Iris pigment epithelial cell (primary cell): ENCODE data around the gene IQGAP2.
"Not testable (repeated sequence)": the region's sequence is repeated elsewhere in the genome, so short reads cannot be mapped to it uniquely, and the experiment has no call there.

Experiments used
- DNase-seq: peaks from one replicate; pipeline ENCODE4 v3.0.0-alpha.2; 2011; ENCODE audit warnings: low read depth

Gene IQGAP2

DNA sequence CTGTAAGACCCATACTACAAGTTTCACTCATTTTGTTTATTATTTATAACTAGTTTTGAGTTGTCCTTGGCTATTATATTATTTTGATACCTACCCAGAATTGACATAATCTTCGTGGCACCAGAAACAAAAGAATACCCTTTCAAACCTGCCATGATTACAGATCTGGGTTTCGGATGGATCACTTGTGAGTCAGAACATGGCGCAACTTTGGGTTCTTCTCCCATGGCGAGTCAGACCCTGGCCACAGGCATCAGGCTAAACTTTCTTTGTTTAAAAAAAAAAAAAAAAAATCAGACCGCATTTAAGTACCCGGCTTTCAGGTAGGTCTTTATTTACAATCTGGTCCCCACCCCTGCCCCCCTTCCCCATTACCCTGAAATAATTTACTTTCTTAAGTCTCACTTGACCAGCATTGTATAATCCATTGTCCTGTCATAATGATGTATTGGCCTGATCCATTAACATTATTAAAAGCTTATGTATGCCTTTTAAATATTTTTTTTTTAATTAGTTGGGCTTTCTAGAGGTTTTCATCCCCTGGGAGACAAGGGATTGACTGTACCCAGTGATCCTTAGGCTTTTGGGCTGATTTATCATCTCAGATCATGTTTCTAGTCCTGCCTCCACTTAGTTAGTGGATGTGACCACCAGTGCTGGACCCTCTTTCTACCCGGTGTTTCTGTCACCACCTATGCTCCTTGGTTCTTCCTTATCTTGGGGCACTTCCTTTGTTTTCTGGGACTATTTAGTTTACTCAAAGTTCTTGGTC is 176.3 kb downstream of the IQGAP2 start:
- peak; percentile 27 for DNase-seq

DNA sequence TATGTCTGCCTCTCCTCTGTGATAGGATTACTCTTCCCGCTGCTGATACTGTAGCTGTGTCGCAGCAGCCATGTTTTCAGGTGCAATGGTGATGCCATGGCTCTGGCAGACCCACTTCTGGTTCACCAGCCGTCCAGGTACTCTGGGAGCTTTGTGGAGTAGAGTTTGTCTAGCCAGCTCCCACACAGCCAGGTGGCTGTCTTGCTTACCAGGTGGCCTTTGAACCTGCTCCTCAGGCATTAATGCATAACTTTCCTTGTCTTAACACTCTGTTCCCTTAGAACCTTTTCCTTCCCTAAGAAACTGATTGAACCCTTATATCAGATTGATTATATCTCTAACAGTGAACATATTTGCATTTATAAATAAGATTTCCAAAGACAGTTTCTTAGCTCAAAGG is 177.9 kb downstream of the IQGAP2 start:
- DNase-seq = no peak

DNA sequence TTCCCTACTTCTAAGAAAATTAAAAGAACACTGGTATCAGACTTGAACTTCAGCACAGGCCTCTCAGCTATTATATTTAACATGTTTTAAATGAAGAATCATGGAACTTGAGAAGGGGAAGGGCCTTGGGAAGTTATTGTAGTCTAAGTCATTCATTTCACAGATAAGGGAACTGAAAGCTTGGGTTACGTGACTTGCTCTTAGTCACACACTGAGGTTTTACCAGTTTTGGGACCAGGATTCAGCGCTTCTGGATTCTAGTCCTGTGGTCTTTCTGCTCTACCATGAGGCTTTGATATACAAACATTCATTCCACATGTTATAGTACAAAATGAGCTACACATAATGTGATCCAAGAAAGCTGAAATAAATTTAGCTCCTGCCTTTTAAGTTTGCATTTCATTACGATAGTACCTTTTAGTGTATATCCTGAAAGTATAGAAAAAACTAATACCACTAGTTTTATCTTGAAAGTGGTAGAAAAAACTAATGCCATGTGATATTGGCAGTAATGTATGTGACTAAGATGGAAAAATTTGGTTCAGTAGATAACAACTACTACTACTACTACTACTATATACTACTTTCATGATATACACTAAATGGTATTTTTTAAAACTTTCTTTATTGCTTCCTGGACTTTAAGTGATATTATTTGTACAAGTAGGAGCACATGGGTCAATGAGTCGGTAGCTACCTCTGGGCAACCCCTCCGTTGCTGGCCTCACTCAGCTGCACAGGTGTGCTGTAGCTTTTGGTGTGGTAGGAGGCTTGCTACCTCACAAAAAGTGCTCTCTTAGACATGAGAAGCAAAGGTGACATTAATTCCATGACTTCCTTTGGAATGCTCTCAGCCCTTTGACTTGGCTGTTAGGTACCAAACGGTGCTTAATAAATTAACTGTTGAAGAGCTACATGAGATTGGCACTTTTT is 179.4 kb downstream of the IQGAP2 start:
- DNase-seq = peak; percentile 72

DNA sequence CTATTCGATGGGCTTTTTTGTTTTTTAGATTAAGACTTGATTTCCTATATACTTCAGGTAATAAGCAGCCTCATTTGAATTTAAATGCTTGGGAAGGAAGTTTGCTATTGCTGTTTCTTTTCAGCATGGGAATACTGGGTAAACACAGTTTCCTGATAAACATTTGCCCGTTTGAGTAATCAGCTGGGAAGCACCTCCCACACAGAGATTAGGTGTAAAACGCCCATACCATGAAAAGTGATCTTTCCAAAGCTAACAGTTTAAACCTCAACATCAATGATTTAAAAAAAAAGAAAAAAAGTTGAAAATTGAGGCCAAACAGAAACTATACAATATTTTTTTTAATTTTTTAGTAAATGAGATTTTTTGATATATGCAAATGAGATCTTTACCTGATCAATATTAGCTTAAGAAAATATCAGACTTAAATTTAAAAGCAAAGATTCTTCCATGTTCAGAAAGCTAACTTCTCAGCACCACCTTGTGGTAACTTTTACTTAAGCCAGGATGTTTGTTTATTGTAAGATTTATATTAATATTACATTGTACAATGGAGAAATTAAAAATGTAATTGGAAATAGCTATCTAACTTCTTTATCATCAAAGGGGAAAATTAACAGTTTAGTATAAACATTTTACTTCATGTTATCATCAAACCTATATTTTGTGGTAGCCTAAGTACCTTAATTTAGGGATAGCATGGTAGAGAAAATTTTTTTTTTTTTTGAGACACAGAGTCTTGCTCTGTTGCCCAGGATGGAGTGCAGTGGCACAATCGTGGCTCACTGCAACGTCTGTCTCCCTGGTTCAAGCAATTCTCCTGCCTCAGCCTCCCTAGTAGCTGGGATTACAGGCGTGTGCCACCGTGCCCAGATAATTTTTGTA is 180.3 kb downstream of the IQGAP2 start:
- DNase-seq = peak; percentile 45

DNA sequence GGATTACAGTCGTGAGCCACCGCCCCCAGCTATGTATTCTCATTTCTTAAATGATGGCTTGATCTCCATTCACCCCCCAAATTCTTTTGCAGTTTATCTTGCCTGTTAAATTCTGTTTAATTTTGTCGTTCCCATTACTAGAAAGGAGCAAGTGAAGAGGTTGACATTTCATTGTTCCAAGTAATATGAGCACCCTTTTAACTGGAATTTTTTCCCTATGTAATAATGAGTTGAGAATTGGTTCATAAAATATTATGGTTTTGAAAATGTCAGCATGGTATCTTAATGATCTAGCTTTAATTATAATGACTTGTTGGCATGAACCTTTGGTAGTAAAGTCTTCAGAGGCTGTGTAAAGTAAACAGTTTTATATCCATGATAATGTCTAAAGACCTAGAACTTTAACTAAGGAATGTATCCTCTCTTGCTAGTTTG is 182.7 kb downstream of the IQGAP2 start:
- DNase-seq = no peak

DNA sequence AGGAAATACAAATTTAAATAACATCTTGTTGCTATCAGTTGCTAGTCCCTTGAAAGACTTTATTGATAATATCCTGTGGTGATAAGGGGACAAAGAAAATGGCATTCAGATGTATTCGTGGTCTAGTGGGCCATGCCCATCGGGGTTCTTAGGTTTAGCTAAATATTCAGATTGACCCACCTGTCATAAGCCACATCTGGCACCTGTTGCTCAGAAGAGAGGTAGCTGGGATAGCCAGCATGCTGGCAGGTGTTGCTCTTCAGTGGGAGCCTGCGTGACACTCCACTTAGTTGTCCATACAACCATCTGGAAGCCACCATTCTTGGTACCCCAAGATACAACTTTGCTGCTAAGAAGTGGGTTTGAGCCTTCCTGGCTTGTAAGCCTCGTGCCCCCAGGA is 183.4 kb downstream of the IQGAP2 start:
- no peak for DNase-seq

DNA sequence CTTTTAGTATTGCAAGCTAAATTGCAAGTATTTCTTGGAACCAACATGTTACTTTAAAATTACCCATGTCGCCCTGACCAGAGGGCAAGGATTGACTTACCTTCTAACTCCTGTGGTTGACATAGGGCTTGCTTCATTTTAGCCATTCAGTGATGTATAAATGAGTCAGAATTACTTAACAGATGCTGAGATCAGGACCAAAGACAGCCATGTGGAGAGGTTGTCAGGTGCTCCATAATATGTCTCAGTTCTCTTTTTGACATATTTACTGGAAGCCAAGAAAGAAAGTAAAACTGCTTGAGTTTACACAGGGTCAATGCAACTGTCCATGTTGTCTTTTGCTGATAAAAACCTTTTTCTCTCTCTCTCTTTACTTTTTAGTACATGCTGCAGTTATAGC is 186.9 kb downstream of the IQGAP2 start:
- DNase-seq = no peak

DNA sequence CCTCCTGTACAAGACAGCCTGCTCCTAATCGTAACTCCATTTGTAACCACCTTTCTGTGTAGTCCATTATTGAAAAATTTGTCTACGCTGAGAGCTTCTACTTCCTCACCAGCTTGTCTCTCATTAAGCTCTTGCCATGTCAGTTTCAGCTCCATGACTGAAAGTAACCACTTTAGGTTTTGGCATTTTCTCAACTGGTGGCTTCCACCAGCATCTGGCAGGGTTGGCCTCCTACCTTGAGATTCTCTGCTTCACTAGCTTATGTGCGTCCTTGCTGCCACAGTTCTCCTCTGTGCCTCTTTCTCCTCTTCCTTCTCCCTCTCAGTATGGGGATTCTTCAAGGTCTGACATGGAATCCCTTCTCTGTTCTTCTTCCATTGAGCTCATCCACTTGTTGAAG is 188.3 kb downstream of the IQGAP2 start:
- DNase-seq = no peak

DNA sequence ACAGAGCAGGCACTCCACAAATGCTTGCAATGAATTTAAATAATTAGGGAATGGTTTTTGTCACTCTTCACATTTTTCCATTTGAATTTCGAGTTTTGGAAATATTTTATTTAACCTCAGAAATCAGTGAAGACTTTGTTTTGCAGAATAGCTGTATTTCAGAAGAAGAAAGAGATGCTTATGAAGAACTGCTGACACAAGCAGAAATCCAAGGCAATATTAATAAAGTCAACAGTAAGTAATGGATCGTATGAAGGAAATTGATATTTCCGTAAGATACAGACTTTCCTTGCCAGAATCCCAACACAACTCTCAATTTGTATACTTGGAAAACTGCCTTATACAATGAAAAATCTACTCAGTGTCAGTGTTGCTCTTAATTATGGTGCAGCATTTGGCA is 189.6 kb downstream of the IQGAP2 start:
- DNase-seq = no peak

DNA sequence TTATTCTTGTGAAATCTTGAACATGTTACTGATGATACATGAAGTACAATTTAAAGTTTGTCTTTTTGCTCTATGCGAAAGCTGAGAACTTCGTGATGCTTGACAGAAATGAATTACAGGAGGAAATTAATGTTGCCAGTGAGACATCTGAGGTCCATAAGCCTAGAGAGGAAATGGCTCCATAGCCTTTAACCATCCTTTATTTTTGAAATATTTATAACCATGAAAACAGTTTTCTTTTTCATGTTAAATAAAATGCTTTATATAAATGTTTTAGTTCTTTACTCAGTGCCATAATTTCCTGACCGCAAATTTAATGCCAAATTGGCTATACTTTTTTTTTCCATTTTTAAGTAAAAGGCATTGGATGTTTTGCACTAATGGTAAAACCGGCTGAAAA is 191.0 kb downstream of the IQGAP2 start:
- no peak for DNase-seq

DNA sequence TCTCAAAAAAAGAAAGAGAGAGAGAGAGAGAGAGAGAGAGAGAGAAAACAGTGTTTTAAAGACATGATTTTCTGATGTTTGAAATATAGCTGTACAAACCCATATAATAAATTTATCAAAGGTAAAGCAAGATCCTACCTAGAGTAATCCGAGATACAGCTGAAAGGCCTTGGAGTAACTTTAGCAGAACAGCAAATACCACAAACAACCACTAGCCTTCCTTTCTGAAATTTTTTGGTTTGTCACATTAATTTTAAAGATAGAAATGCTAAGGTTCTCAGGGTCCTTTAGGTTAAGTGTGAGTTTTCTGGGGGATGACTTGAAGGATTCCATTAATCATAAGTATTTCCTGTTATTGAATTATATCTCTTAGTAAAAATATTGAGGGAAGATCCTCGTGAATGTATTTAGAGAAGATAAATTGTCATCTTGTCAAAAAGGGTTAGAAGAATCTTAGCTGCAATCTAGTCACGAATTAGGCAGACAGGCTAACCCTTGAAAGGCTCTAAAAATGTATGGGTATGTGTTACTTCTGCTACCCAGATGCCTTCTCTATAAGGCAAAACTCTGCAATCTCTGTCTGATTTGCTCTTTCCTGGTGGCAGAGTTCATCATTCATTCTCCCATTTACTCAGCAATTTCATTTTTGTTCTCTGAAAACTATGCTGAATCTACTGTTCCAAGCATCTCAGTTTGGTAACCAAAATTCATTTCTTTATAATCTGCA is 192.8 kb downstream of the IQGAP2 start:
- DNase-seq = no peak

DNA sequence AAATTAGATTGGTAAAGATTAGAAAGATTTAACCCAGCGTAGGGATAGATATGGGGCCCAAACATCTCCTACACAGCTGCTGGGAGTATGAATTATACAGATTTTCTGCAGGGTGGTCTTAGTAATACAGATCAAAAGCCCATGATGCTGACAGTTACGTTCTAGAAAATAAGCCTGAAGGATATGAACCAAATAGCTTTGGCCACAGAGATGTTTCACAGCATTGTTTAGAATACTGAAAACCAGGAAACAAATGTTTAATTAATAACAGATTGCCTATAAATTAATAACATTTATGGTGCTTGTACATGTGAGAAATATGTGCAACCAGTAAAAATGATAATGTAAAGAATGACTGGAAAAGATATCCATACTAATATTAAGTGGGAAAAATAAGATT is 195.4 kb downstream of the IQGAP2 start:
- DNase-seq = no peak

DNA sequence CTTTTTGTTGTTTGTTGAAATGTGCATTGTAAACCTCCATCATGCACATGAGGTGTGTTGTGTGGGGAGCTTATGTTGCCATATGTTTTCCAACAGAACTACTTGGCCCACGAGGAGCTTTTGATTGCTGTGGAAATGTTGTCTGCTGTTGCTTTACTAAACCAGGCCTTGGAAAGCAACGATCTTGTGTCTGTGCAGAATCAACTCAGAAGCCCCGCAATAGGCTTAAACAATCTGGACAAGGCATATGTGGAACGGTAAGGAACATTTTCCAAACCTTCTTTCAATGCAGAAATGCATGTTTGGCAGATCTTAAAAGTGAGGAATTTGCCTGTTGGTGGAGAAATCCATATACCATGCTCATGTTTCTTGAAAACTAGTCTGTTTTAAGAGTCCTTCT is 197.6 kb downstream of the IQGAP2 start:
- no peak for DNase-seq

DNA sequence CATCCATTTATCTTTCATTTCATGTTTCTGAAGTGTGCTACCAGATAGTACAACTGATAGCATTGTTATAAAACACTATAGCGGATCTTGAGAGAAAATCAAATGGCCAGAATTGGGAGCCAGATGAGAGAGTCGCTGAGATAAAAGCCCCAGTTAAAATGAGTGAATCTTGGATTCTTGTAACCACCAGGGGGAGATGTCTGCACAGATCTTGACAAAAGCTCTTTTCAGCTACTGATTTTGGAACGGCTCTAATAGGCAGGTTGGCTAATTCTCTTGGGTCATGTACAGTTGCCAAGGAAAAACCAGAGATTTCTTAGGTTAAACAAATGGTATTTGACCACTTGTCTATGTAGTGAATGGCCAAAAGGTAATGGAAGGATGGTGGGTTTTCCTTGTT is 198.4 kb downstream of the IQGAP2 start:
- peak; percentile 69 for DNase-seq

DNA sequence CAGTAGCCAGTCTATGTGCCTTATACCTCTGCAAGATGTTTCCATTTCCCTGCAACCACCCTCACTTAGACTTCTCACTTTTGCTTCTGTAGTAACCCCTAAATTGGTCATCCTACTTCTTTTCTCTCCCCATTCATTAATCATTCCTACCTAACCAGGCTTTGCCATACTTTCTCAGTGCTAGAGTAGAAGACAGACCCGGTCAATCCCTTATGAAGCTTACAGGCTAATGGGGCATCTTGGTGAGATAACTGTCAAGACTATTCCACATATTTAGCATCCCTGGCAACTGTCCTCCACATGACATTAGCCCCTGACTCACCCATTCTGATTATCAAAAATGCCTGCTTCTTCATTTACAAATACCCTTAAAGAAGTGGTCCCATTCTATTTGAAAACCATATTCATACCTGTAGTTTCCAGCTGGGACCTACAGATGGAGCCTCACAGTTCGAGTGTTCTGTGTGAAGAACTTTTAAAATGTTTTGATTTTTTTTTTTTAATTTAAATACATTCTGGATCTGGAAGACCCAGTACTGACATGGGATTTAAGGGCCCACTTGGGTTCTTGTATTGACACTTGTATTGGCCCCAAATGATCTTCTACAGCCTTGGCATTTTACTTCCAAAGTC is 199.1 kb downstream of the IQGAP2 start:
- peak; percentile 45 for DNase-seq

DNA sequence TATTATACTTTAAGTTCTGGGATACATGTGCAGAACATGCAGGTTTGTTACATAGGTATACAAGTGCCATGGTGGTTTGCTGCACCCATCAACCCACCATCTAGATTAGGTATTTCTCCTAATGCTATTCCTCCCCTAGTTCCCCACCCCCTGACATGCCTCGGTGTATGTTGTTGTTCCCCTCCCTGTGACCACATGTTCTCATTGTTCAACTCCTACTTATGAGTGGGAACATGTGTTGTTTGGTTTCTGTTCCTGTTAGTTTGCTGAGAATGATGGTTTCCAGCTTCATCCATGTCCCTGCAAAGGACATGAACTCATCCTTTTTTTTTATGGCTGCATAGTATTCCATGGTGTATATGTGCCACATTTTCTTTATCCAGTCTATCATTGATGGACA is 200.9 kb downstream of the IQGAP2 start:
- not testable (repeated sequence) for DNase-seq

DNA sequence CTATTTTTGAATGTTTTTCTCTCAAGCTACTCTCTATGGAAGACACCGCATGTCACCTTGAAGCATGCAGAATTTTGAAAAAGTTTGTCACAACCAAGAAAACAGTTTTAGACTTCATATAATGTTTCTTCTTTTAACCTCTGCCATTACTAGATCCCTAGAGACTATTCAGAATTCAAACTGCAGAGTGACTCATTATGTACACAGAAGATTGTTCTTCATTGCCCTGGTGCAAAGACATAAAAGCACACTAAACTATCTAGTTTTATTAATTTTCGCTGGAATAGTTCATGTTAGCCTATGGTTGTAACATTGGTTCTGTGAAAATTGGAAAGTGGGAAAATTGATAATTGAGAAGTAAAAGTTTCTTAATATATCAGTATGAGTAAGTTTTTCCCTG is 201.8 kb downstream of the IQGAP2 start:
- peak; percentile 43 for DNase-seq

DNA sequence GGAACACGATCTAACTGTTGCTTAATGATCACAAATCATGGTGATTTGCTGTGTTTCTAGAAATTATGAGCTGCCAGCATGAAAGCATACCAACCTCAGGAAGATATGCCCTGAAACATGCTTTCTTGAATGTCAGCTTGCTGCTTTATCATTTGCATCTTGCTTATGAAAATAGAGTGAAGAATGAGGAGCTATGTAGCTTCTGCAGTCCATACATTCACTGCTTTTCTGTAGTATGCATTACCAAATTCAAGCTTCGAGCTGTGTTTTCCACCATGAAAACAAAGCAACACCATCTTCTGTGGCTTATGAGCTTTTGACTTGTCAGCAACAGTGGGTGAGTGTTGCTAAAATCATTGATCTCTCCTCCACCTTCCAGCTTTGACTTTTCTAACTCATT is 203.6 kb downstream of the IQGAP2 start:
- DNase-seq = no peak

DNA sequence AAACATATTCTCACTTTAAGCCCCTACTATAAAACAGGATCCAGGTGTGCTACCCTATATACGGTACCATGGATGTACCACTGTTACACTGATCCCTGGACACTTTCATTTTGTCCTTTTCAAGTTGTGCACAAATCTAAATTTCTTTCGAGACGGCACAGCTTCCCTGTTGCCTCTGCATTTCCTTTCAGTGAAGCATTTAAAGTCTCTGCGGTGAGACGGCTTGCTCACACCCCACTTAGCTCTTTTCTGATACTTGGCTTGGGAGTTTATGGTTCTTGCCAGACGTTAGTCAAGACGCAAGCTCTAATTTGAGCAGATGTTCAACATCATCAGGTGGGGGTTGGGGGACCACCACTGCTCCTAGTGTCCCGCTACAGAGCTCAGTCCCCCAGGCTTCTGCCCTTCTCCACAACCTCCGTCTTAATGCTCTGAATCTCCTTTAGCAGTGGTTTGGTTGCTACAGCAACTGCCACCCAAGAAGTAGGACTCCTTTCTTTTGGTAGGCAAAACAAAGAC is 204.3 kb downstream of the IQGAP2 start:
- peak; percentile 43 for DNase-seq

DNA sequence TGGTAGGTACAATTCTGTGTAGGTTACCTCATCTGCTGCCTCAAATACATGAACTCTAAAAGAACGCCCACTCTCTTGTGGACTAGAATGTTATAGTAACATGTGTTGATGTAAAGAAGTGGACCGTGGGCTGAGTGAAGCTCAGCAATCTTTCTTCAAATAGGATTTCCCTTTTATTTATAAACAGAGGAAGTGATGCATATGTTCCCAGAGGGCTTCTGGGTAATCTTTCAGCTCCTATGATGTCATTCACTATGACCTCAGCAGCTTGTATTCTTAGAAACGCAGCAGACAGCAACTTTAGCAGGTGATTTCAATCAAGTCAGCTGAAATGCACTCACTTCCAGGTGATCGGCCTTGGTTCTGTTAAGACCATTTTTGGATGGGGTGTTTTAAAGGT is 205.7 kb downstream of the IQGAP2 start:
- peak; percentile 89 for DNase-seq

DNA sequence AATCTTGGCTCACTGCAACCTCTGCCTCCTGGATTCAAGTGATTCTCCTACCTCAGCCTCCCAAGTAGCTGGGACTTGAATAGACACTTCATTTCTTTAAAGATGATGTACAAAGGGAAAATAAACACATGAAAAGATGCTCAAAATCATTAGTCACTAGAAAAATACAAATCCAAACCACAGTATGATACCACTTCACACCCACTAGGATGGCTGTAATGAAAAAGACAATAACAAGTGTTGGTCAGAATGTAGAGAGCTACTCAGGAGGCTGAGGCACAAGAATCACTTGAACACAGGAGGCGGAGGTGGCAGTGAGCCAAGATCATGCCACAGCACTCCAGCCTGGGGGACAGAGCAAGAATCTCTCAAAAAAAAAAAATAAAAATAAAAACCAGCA is 207.1 kb downstream of the IQGAP2 start:
- DNase-seq = no peak
